Fibroblast of lung (primary cell): ENCODE data around the gene GNPTAB. TPM values are rescaled to one million over a fixed set of nuclear protein-coding genes. Genes with fewer than 3 reads are reported as not detected.

Experiments used
- DNase-seq, 2 donors: peaks; one replicate each; pipeline versions ENCODE4 v3.0.0 to v3.0.0-alpha.2; 2010; ENCODE audit warnings: low read depth in 2 of 2
- H2AFZ ChIP-seq: 2 replicates; pipeline ENCODE4 v1.5.1; 2012; ENCODE audit warnings: low read length, control low read depth, inconsistent platforms
- H3K27ac ChIP-seq: 2 replicates; pipeline ENCODE4 v1.5.1; 2011; ENCODE audit warnings: low read length, control low read depth; ENCODE audit not compliant: insufficient read depth
- H3K27me3 ChIP-seq: 2 replicates; pipeline ENCODE4 v1.5.1; 2011; ENCODE audit warnings: mild to moderate bottlenecking, low read length; ENCODE audit not compliant: control insufficient read depth, insufficient read depth
- H3K36me3 ChIP-seq: 2 replicates; pipeline ENCODE4 v1.5.1; 2011; ENCODE audit warnings: low read length; ENCODE audit not compliant: control insufficient read depth, insufficient read depth
- H3K4me1 ChIP-seq: 2 replicates; pipeline ENCODE4 v1.5.1; 2011; ENCODE audit warnings: low read length; ENCODE audit not compliant: control insufficient read depth, insufficient read depth; ENCODE audit errors: extremely low read depth
- H3K4me2 ChIP-seq: 2 replicates; pipeline ENCODE4 v1.5.1; 2011; ENCODE audit warnings: low read length, control low read depth; ENCODE audit not compliant: insufficient read depth; ENCODE audit errors: extremely low read depth
- H3K4me3 ChIP-seq, 4 experiments: fragments of 200-600 bp in 1 of 4; sonication (generic) in 1 of 4; replicated peaks in 1 of 4; 2 replicates each; pipeline ENCODE4 v1.5.1; 2011 to 2016; ENCODE audit warnings: low read length in 4 of 4, low read depth in 3 of 4, mild to moderate bottlenecking in 3 of 4, control low read depth in 2 of 4, inconsistent platforms in 1 of 4, mixed read lengths in 1 of 4; ENCODE audit not compliant: insufficient read depth in 1 of 4; ENCODE audit errors: control extremely low read depth in 1 of 4
- H3K79me2 ChIP-seq: 2 replicates; pipeline ENCODE4 v1.5.1; 2012; ENCODE audit warnings: mild to moderate bottlenecking, low read length, inconsistent platforms; ENCODE audit not compliant: control insufficient read depth, insufficient read depth
- H3K9ac ChIP-seq: 2 replicates; pipeline ENCODE4 v1.5.1; 2011; ENCODE audit warnings: mild to moderate bottlenecking, low read length, control low read depth; ENCODE audit not compliant: insufficient read depth
- H3K9me3 ChIP-seq: 2 replicates; pipeline ENCODE4 v1.5.1; 2012; ENCODE audit warnings: low read depth, low read length; ENCODE audit not compliant: control insufficient read depth, insufficient read depth
- H4K20me1 ChIP-seq: 2 replicates; pipeline ENCODE4 v1.5.1; 2011; ENCODE audit warnings: low read length; ENCODE audit not compliant: control insufficient read depth, insufficient read depth; ENCODE audit errors: extremely low read depth
- CTCF ChIP-seq, 2 donors: IDR thresholded peaks in 1 of 2; conservative IDR thresholded peaks in 1 of 2; 1 replicate in 1 of 2; 2 replicates in 1 of 2; pipeline ENCODE4 v1.5.1; 2011 to 2012; ENCODE audit warnings: low read length in 2 of 2, control low read depth in 1 of 2, inconsistent platforms in 1 of 2, low read depth in 1 of 2, mild to moderate bottlenecking in 1 of 2
- EZH2 ChIP-seq: IDR thresholded peaks from 2 replicates; pipeline ENCODE4 v1.5.1; 2012; ENCODE audit warnings: low read length, control low read depth, mild to moderate bottlenecking; ENCODE audit errors: missing control alignments
- polyA plus RNA-seq, 2 donors: library from polyadenylated mRNA; depleted of rRNA in 1 of 2; stranded (reverse) in 1 of 2; unstranded in 1 of 2; fragments of >200 nt; gene quantifications; 2 replicates each; pipeline ENCODE4 v1.2.1, GENCODE V29; 2011 to 2012; ENCODE audit warnings: missing spikeins in 1 of 2
- total RNA-seq: library from RNA; depleted of rRNA; stranded (reverse); fragments of >200 nt; gene quantifications from 2 replicates; pipeline ENCODE4 v1.2.1, GENCODE V29; 2014

GNPTAB gene
- total and polyA plus RNA-seq, 2 donors (not counting 1 experiment from before 2014, with no cell fraction given): 49.7 to 58.4 TPM

- TF ChIP-seq CTCF (conservative IDR thresholded peaks at IDR 0.05 in 1 of 2, IDR thresholded peaks at IDR 0.05 in 1 of 2; ENCODE audit: low read depth in 1 of 2, low read length in 2 of 2) (no peak), EZH2 (no peak)
- Histone ChIP-seq H3K4me2 (no peak overlapping the region), H3K9ac (no peak overlapping the region), H3K36me3 (peaks cover 1% of the 10 kb centered on the region), H3K27me3 (no peaks in the 10 kb centered on the region), H3K9me3 (no peaks in the 10 kb centered on the region), H3K4me1 (peaks cover 7% of the 10 kb centered on the region), H4K20me1 (no peaks in the 10 kb centered on the region), H3K79me2 (no peaks in the 10 kb centered on the region), H3K4me3 (no peak overlapping the region), H3K27ac (no peak overlapping the region), H2AFZ (no peak overlapping the region)
- no peak for DNase-seq
Observed at GRCh38 chr12:101779626-101780025, 51.1 kb downstream of the GNPTAB start.

GRCh38 chr12:101779200-101779599, 51.6 kb downstream of the GNPTAB start:
- H3K4me2 ChIP-seq: no peak overlapping the region
- peaks cover 1% of the 10 kb centered on the region for H3K36me3 ChIP-seq
- no peak overlapping the region for H3K27ac ChIP-seq

GRCh38 chr12:101777978-101778377, 52.8 kb downstream of the GNPTAB start:
- Histone ChIP-seq H3K4me3 (no peak overlapping the region), H3K36me3 (peaks cover 1% of the 10 kb centered on the region), H3K4me2 (no peak overlapping the region), H4K20me1 (no peaks in the 10 kb centered on the region), H3K27ac (no peak overlapping the region), H3K79me2 (no peaks in the 10 kb centered on the region), H3K4me1 (peaks cover 6% of the 10 kb centered on the region), H3K9me3 (no peaks in the 10 kb centered on the region), H2AFZ (no peak overlapping the region), H3K27me3 (no peaks in the 10 kb centered on the region), H3K9ac (no peak overlapping the region)
- DNase-seq: no peak
- TF ChIP-seq EZH2 (no peak), CTCF (conservative IDR thresholded peaks at IDR 0.05 in 1 of 2, IDR thresholded peaks at IDR 0.05 in 1 of 2; ENCODE audit: low read depth in 1 of 2, low read length in 2 of 2) (no peak)

More at GRCh38 chr12:101779200-101779599, 51.6 kb downstream of the GNPTAB start:
- Histone ChIP-seq H3K79me2 (no peaks in the 10 kb centered on the region), H3K27me3 (no peaks in the 10 kb centered on the region), H2AFZ (no peak overlapping the region), H3K4me1 (peaks cover 7% of the 10 kb centered on the region), H3K9ac (no peak overlapping the region), H3K4me3 (no peak overlapping the region), H4K20me1 (no peaks in the 10 kb centered on the region), H3K9me3 (no peaks in the 10 kb centered on the region)
- TF ChIP-seq EZH2: no peak
- no peak for TF ChIP-seq CTCF (conservative IDR thresholded peaks at IDR 0.05 in 1 of 2, IDR thresholded peaks at IDR 0.05 in 1 of 2; ENCODE audit: low read depth in 1 of 2, low read length in 2 of 2)
- no peak for DNase-seq
